Stimulated activated naive CD8-positive, alpha-beta T cell treated with anti-CD3 and anti-CD28 coated beads, Interleukin-15, amount 100 ng/mL, for 72 hours (primary cell): Measurements from ENCODE around the gene PDXDC1.
"Not testable (repeated sequence)": the region's sequence is repeated elsewhere in the genome, so short reads cannot be mapped to it uniquely, and the experiment has no call there.

ENCODE experiments used
- ATAC-seq: fragments of 150-1000 bp; cut with Tn5 transposase; 2 replicates; pipeline ENCODE4 v1.10.0; 2021; ENCODE audit warnings: mild to moderate bottlenecking, moderate library complexity
- DNase-seq, 2 donors: peaks; one replicate each; pipeline ENCODE4 v3.0.0; 2021 to 2022
- H3K27ac Mint-ChIP-seq, 2 donors: one replicate each; pipeline ENCODE4 v1.8.0; 2022; ENCODE audit warnings: mild to moderate bottlenecking in 2 of 2, mixed read lengths in 2 of 2, moderate library complexity in 2 of 2
- H3K27me3 Mint-ChIP-seq: one replicate; pipeline ENCODE4 v1.8.0; 2022; ENCODE audit warnings: mixed read lengths
- H3K4me1 Mint-ChIP-seq: one replicate; pipeline ENCODE4 v1.8.0; 2022; ENCODE audit warnings: mild to moderate bottlenecking, mixed read lengths
- H3K4me3 Mint-ChIP-seq, 2 donors: one replicate each; pipeline ENCODE4 v1.8.0; 2022; ENCODE audit warnings: mild to moderate bottlenecking in 2 of 2, mixed read lengths in 2 of 2, moderate library complexity in 1 of 2
- H3K9me3 Mint-ChIP-seq, 2 donors: one replicate each; pipeline ENCODE4 v1.8.0; 2022; ENCODE audit warnings: mixed read lengths in 2 of 2

PDXDC1 gene

GRCh38 chr16:15157644-15158043 lies 182.8 kb downstream of the PDXDC1 start:
- not testable (repeated sequence) for H3K9me3 Mint-ChIP-seq, H3K4me3 Mint-ChIP-seq, H3K27me3 Mint-ChIP-seq, ATAC-seq, H3K27ac Mint-ChIP-seq, H3K4me1 Mint-ChIP-seq, DNase-seq

GRCh38 chr16:15159671-15160070 lies 184.8 kb downstream of the PDXDC1 start:
- not testable (repeated sequence) for H3K4me1 Mint-ChIP-seq, DNase-seq, ATAC-seq, H3K9me3 Mint-ChIP-seq, H3K27me3 Mint-ChIP-seq, H3K4me3 Mint-ChIP-seq, H3K27ac Mint-ChIP-seq

GRCh38 chr16:15160571-15160970 lies 185.7 kb downstream of the PDXDC1 start:
- H3K27ac Mint-ChIP-seq, H3K9me3 Mint-ChIP-seq: not testable (repeated sequence)

GRCh38 chr16:15163055-15163454 lies 188.2 kb downstream of the PDXDC1 start:
- not testable (repeated sequence) for H3K4me3 Mint-ChIP-seq, ATAC-seq

More at GRCh38 chr16:15160571-15160970, 185.7 kb downstream of the PDXDC1 start:
- not testable (repeated sequence) for H3K4me1 Mint-ChIP-seq, DNase-seq, ATAC-seq, H3K27me3 Mint-ChIP-seq, H3K4me3 Mint-ChIP-seq

GRCh38 chr16:15166177-15166576 lies 191.4 kb downstream of the PDXDC1 start:
- H3K4me3 Mint-ChIP-seq, DNase-seq, H3K27ac Mint-ChIP-seq, H3K9me3 Mint-ChIP-seq, H3K4me1 Mint-ChIP-seq, ATAC-seq, H3K27me3 Mint-ChIP-seq: not testable (repeated sequence)

More at GRCh38 chr16:15163055-15163454, 188.2 kb downstream of the PDXDC1 start:
- H3K27ac Mint-ChIP-seq, H3K9me3 Mint-ChIP-seq, H3K27me3 Mint-ChIP-seq, DNase-seq, H3K4me1 Mint-ChIP-seq: not testable (repeated sequence)

- H3K4me3 Mint-ChIP-seq, DNase-seq, H3K9me3 Mint-ChIP-seq, H3K4me1 Mint-ChIP-seq, H3K27me3 Mint-ChIP-seq, H3K27ac Mint-ChIP-seq, ATAC-seq: not testable (repeated sequence)
These were observed 193.5 kb downstream of the PDXDC1 start for GRCh38 chr16:15168303-15168702.

- H3K4me1 Mint-ChIP-seq, H3K4me3 Mint-ChIP-seq, H3K9me3 Mint-ChIP-seq, H3K27ac Mint-ChIP-seq, DNase-seq, ATAC-seq, H3K27me3 Mint-ChIP-seq: not testable (repeated sequence)
These were observed 194.3 kb downstream of the PDXDC1 start for GRCh38 chr16:15168953-15169652.

GRCh38 chr16:15179909-15180308 lies 205.1 kb downstream of the PDXDC1 start:
- not testable (repeated sequence) for H3K9me3 Mint-ChIP-seq, H3K27ac Mint-ChIP-seq, H3K4me1 Mint-ChIP-seq, H3K4me3 Mint-ChIP-seq, DNase-seq, ATAC-seq, H3K27me3 Mint-ChIP-seq

GRCh38 chr16:15180946-15181345 lies 206.1 kb downstream of the PDXDC1 start:
- H3K27ac Mint-ChIP-seq, H3K27me3 Mint-ChIP-seq, DNase-seq, H3K4me3 Mint-ChIP-seq, H3K9me3 Mint-ChIP-seq, H3K4me1 Mint-ChIP-seq: not testable (repeated sequence)
- ATAC-seq, result peak; percentile 58

GRCh38 chr16:15184000-15184399 lies 209.2 kb downstream of the PDXDC1 start:
- not testable (repeated sequence) for H3K27me3 Mint-ChIP-seq, H3K4me1 Mint-ChIP-seq

More at GRCh38 chr16:15184000-15184399, 209.2 kb downstream of the PDXDC1 start:
- H3K9me3 Mint-ChIP-seq, ATAC-seq, DNase-seq, H3K4me3 Mint-ChIP-seq, H3K27ac Mint-ChIP-seq: not testable (repeated sequence)
